Stomach (tissue), 9 donors: ENCODE results near the gene PYHIN1. TPM values are rescaled to one million over a fixed set of nuclear protein-coding genes. Genes with fewer than 3 reads are reported as not detected.

Experiments
- DNase-seq, 2 donors: peaks; one replicate each; pipeline versions ENCODE4 v3.0.0 to v3.0.0-alpha.2; 2013 to 2019
- H3K27ac ChIP-seq, 5 donors: fragments of 200-600 bp in 4 of 5; sonication (generic) in 4 of 5; one replicate each; pipeline ENCODE4 v1.5.1; 2013 to 2019; ENCODE audit warnings: mild to moderate bottlenecking in 1 of 5, moderate library complexity in 1 of 5
- H3K27me3 ChIP-seq, 3 donors: fragments of 200-600 bp; sonication (generic); one replicate each; pipeline ENCODE4 v1.5.1; 2017 to 2019; ENCODE audit warnings: mixed run types in 1 of 3
- H3K36me3 ChIP-seq, 4 donors: fragments of 200-600 bp; sonication (generic); 1 replicate in 3 of 4; 2 replicates in 1 of 4; pipeline ENCODE4 v1.5.1; 2016 to 2019
- H3K4me1 ChIP-seq, 4 donors: fragments of 200-600 bp; sonication (generic); one replicate each; pipeline ENCODE4 v1.5.1; 2016 to 2019
- H3K4me3 ChIP-seq, 4 donors: fragments of 200-600 bp; sonication (generic) in 3 of 4; one replicate each; pipeline ENCODE4 v1.5.1; 2016 to 2019; ENCODE audit warnings: mild to moderate bottlenecking in 1 of 4
- H3K9me3 ChIP-seq, 4 donors: fragments of 200-600 bp; sonication (generic); one replicate each; pipeline ENCODE4 v1.5.1; 2016 to 2019
- CTCF ChIP-seq, 7 experiments: fragments of 450-650 bp in 4 of 7; fragments of 200-600 bp in 3 of 7; sonication (generic) in 3 of 7; IDR thresholded peaks; one replicate each; pipeline ENCODE4 v1.5.1; 2016 to 2019; ENCODE audit warnings: antibody characterized with exemption in 7 of 7, control low read depth in 2 of 7, mild to moderate bottlenecking in 1 of 7
- EP300 ChIP-seq: sonication (generic); formaldehyde crosslinking; IDR thresholded peaks from one replicate; pipeline ENCODE4 v1.6.1; 2017; ENCODE audit warnings: antibody characterized with exemption
- POLR2A ChIP-seq, 4 donors: fragments of 450-650 bp; IDR thresholded peaks; one replicate each; pipeline ENCODE4 v1.6.1; 2016; ENCODE audit warnings: antibody characterized with exemption in 4 of 4, control low read depth in 2 of 4, mild to moderate bottlenecking in 1 of 4, moderate library complexity in 1 of 4
- POLR2AphosphoS5 ChIP-seq, 3 donors: sonication (generic); formaldehyde crosslinking; IDR thresholded peaks; one replicate each; pipeline ENCODE4 v1.6.1; 2016; ENCODE audit warnings: antibody characterized with exemption in 3 of 3
- WGBS, 5 donors: extraction: QIAGEN DNeasy Blood & Tissue Kit in 3 of 5; methylation state at CpG; one replicate each; pipeline versions ENCODE4 v1.1.5 to v1.1.7; 2013 to 2018; 5-methylcytosine and 5-hydroxymethylcytosine counted together
- intact Hi-C: fragments of 100-400 bp; cut with DNase I; formaldehyde crosslinking; loops from one replicate; pipeline ENCODE4 v1.15.1; 2023; ENCODE audit warnings: low total_unique reads
- polyA plus RNA-seq, 3 donors: library from polyadenylated mRNA; stranded (reverse); fragments of 200-250 nt; gene quantifications; one replicate each; pipeline ENCODE4 v1.2.3, GENCODE V29; 2013
- total RNA-seq, 5 donors: library from RNA; depleted of rRNA; stranded (reverse); fragments of >200 nt; gene quantifications; one replicate each; pipeline versions ENCODE4 v1.1.0 to v1.2.3, GENCODE V29; 2014 to 2016
- donor health status: healthy with polysubstance abuse.
- donor health status: Bipolar disorder and iron deficiency.
- donor health status: healthy.

PYHIN1 gene
- total and polyA plus RNA-seq, 8 donors, result 0.25 to 79.9 (median 2.3) TPM; not detected in 1

GRCh38 chr1:158933621-158934020, 2.3 kb downstream of the PYHIN1 start:
- H3K36me3 ChIP-seq, result no peaks in the 10 kb centered on the region
- intact Hi-C loops, result no loop called here
- 30 to 49% (median 48%) methylated on average over 1 of the region's 1 CpG for WGBS, 5 donors
- H3K4me3 ChIP-seq, result no peak overlapping the region
- no peaks in the 10 kb centered on the region for H3K4me1 ChIP-seq
- DNase-seq, result no peak
- H3K27me3 ChIP-seq, result no peaks in the 10 kb centered on the region
- H3K27ac ChIP-seq, result no peak overlapping the region
- H3K9me3 ChIP-seq, result peaks cover 0 to 7% (median 0%) of the 10 kb centered on the region in 4 donors
- TF ChIP-seq EP300, result no peak
- TF ChIP-seq POLR2AphosphoS5 (IDR thresholded peaks at IDR 0.05), result no peak
- no peak for TF ChIP-seq POLR2A (IDR thresholded peaks at IDR 0.05)
- TF ChIP-seq CTCF (IDR thresholded peaks at IDR 0.05), result no peak

GRCh38 chr1:158939180-158939579, 7.8 kb downstream of the PYHIN1 start:
- H3K4me3 ChIP-seq, result no peak overlapping the region
- intact Hi-C loops, result no loop called here
- no peak for TF ChIP-seq POLR2A (IDR thresholded peaks at IDR 0.05)
- TF ChIP-seq EP300, result no peak
- TF ChIP-seq POLR2AphosphoS5 (IDR thresholded peaks at IDR 0.05), result no peak
- no peak for TF ChIP-seq CTCF (IDR thresholded peaks at IDR 0.05)
- no peaks in the 10 kb centered on the region for H3K4me1 ChIP-seq
- DNase-seq, result no peak
- H3K27me3 ChIP-seq, result no peaks in the 10 kb centered on the region
- 82 to 89% (median 85%) methylated on average over 2 of the region's 2 CpGs for WGBS, 5 donors
- H3K9me3 ChIP-seq, result no peaks in the 10 kb centered on the region
- no peak overlapping the region for H3K27ac ChIP-seq
- H3K36me3 ChIP-seq, result no peaks in the 10 kb centered on the region

- no peak for TF ChIP-seq POLR2AphosphoS5 (IDR thresholded peaks at IDR 0.05)
- TF ChIP-seq POLR2A (IDR thresholded peaks at IDR 0.05), result no peak
- TF ChIP-seq EP300, result no peak
- no peak for TF ChIP-seq CTCF (IDR thresholded peaks at IDR 0.05)
- 85 to 97% (median 88%) methylated on average over 1 of the region's 1 CpG for WGBS, 5 donors
- Histone ChIP-seq H3K27me3 (no peaks in the 10 kb centered on the region), H3K36me3 (no peaks in the 10 kb centered on the region), H3K9me3 (no peaks in the 10 kb centered on the region), H3K27ac (no peak overlapping the region), H3K4me1 (no peaks in the 10 kb centered on the region), H3K4me3 (no peak overlapping the region)
- DNase-seq, result no peak
- intact Hi-C loops, result no loop called here
Observed at GRCh38 chr1:158941317-158941716, 10.0 kb downstream of the PYHIN1 start.

- H3K9me3 ChIP-seq, result no peaks in the 10 kb centered on the region
- 68 to 75% (median 69%) methylated on average over 2 of the region's 2 CpGs for WGBS, 5 donors
Observed at GRCh38 chr1:158942490-158942889, 11.1 kb downstream of the PYHIN1 start.

More at GRCh38 chr1:158942490-158942889, 11.1 kb downstream of the PYHIN1 start:
- Histone ChIP-seq H3K27me3 (no peaks in the 10 kb centered on the region), H3K4me3 (no peak overlapping the region), H3K27ac (no peak overlapping the region), H3K4me1 (no peaks in the 10 kb centered on the region), H3K36me3 (no peaks in the 10 kb centered on the region)
- intact Hi-C loops, result no loop called here
- DNase-seq, result no peak
- no peak for TF ChIP-seq POLR2A (IDR thresholded peaks at IDR 0.05)
- TF ChIP-seq CTCF (IDR thresholded peaks at IDR 0.05), result no peak
- TF ChIP-seq POLR2AphosphoS5 (IDR thresholded peaks at IDR 0.05), result no peak
- TF ChIP-seq EP300, result no peak
